PC-9 (cell line): ENCODE data around the gene SLC25A33. TPM values are rescaled to one million over a fixed set of nuclear protein-coding genes. Genes with fewer than 3 reads are reported as not detected.

Source experiments
- BruUV-seq: library from RNA; stranded (reverse); fragments of 400-500 nt; replicated peaks from 2 replicates; lab custom pipeline; 2021; lab: Mats Ljungman, UMichigan
- CTCF ChIA-PET: fragments of 300-600 bp; sonication (Branson Sonifier 250); formaldehyde crosslinking; loops from one replicate; lab custom pipeline; 2022; ENCODE audit warnings: antibody characterized with exemption; lab: Charles Lee
- POLR2A ChIA-PET: fragments of 300-600 bp; sonication (Branson Sonifier 250); formaldehyde crosslinking; loops from one replicate; lab custom pipeline; 2022; ENCODE audit warnings: antibody characterized with exemption; ENCODE audit not compliant: unreplicated experiment; lab: Charles Lee
- DNase-seq, 2 experiments: peaks; one replicate each; pipeline versions ENCODE4 v3.0.0 to v3.0.0-alpha.2; 2015 to 2022; ENCODE audit warnings: mixed read lengths in 1 of 2
- H2AFZ ChIP-seq: fragments of 200-600 bp; sonication (generic); 2 replicates; pipeline ENCODE4 v1.8.1; 2017; ENCODE audit warnings: antibody characterized with exemption
- H3F3A ChIP-seq: fragments of 200-600 bp; sonication (generic); 2 replicates; pipeline ENCODE4 v1.8.1; 2017; ENCODE audit warnings: antibody characterized with exemption, mild to moderate bottlenecking, low read depth; ENCODE audit not compliant: insufficient read depth
- H3K27ac ChIP-seq: fragments of 200-600 bp; sonication (generic); 2 replicates; pipeline ENCODE4 v1.6.1; 2016; ENCODE audit warnings: mixed run types
- H3K27me3 ChIP-seq: fragments of 200-600 bp; sonication (generic); 2 replicates; pipeline ENCODE4 v1.6.1; 2016; ENCODE audit warnings: low read depth, mixed run types; ENCODE audit not compliant: insufficient read depth
- H3K36me3 ChIP-seq: fragments of 200-600 bp; sonication (generic); 2 replicates; pipeline ENCODE4 v1.6.1; 2016; ENCODE audit warnings: low read depth, mixed run types
- H3K4me1 ChIP-seq: fragments of 200-600 bp; sonication (generic); replicated peaks from 2 replicates; pipeline ENCODE4 v1.6.1; 2016; ENCODE audit warnings: mixed run types; ENCODE audit not compliant: insufficient read depth
- H3K4me2 ChIP-seq: fragments of 200-600 bp; sonication (generic); 2 replicates; pipeline ENCODE4 v1.6.1; 2017; ENCODE audit warnings: mixed run types
- H3K4me3 ChIP-seq: fragments of 200-600 bp; sonication (generic); 2 replicates; pipeline ENCODE4 v1.6.1; 2016; ENCODE audit warnings: mixed run types
- H3K79me2 ChIP-seq: fragments of 200-600 bp; sonication (generic); 2 replicates; pipeline ENCODE4 v1.6.1; 2017; ENCODE audit warnings: low read depth, mixed run types
- H3K9me2 ChIP-seq: fragments of 200-600 bp; sonication (generic); 2 replicates; pipeline ENCODE4 v1.8.1; 2017; ENCODE audit warnings: mild to moderate bottlenecking; ENCODE audit not compliant: insufficient read depth
- H3K9me3 ChIP-seq: fragments of 200-600 bp; sonication (generic); 2 replicates; pipeline ENCODE4 v1.8.1; 2016; ENCODE audit warnings: low read depth; ENCODE audit not compliant: insufficient read depth
- H4K20me1 ChIP-seq: fragments of 200-600 bp; sonication (generic); 2 replicates; pipeline ENCODE4 v1.8.1; 2017; ENCODE audit not compliant: insufficient read depth
- EZH2 ChIP-seq: fragments of 200-600 bp; sonication (generic); IDR thresholded peaks from 2 replicates; pipeline ENCODE4 v1.8.0; 2017; ENCODE audit warnings: antibody characterized with exemption, low read depth
- intact Hi-C: fragments of 100-400 bp; cut with micrococcal nuclease; formaldehyde crosslinking; loops from one replicate; pipeline ENCODE4 v1.10.0; 2022; ENCODE audit not compliant: unreplicated experiment
- total RNA-seq: library from RNA; stranded (reverse); gene quantifications from 2 replicates; pipeline ENCODE4 v1.2.3, GENCODE V29; 2021
- TF ChIP-seq, protein P1 (sequence below): fragments of 200-600 bp; sonication (generic); conservative IDR thresholded peaks from 2 replicates; pipeline ENCODE4 v1.6.1; 2017; ENCODE audit warnings: mixed run types, antibody characterized with exemption, mild to moderate bottlenecking, moderate library complexity

The SLC25A33 gene
- total RNA-seq, 1 experiment from 2014 or later, result 3.0 TPM

DNA sequence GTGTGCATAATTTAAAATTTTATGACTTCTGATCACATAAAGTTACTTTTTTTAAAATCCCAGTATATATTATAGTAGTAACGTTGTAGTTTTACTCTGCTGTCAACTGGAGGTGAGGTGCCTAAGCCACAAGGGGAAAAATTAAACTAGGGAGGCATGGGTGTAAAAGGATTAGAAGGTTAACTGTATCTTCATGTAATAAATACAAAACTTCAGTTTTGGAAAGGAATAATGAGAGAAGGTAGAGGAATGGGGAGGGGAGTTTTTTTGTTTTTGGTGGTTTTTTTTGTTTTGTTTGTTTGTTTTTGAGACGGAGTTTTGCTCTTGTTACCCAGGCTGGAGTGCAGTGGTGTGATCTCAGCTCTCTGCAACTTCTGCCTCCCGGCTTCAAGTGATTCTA lies 5.7 kb downstream of the SLC25A33 start:
- ChIA-PET CTCF (no interaction called here), POLR2A (no interaction called here)
- TF ChIP-seq, protein P1, sequence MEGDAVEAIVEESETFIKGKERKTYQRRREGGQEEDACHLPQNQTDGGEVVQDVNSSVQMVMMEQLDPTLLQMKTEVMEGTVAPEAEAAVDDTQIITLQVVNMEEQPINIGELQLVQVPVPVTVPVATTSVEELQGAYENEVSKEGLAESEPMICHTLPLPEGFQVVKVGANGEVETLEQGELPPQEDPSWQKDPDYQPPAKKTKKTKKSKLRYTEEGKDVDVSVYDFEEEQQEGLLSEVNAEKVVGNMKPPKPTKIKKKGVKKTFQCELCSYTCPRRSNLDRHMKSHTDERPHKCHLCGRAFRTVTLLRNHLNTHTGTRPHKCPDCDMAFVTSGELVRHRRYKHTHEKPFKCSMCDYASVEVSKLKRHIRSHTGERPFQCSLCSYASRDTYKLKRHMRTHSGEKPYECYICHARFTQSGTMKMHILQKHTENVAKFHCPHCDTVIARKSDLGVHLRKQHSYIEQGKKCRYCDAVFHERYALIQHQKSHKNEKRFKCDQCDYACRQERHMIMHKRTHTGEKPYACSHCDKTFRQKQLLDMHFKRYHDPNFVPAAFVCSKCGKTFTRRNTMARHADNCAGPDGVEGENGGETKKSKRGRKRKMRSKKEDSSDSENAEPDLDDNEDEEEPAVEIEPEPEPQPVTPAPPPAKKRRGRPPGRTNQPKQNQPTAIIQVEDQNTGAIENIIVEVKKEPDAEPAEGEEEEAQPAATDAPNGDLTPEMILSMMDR, result no peak
- TF ChIP-seq EZH2, result no peak

DNA sequence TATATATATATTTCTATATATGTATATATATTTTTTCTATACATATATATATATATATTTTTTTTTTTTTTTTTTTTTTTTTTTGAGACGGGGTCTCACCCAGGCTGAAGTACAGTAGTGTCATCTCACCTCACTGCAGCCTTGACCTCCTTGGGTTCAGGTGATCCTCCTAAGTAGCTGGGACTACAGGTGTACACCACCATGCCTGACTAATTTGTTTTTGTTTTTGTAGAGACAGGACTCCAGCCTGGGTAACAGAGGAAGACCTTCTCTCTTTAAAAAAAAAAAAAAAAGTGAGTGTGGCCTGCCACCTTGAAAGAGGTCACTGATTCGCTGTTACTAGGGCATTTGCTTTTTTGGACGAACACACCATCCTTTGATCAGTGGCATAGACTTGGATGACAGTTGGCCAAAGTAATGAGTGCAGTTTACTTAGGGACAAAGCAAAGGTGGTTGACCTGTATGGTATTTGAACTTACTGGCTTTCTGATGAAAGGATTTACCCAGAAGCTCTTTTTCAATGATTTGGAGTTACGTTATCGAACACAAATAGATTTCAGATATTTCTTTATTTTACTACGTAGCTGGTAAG lies 10.8 kb downstream of the SLC25A33 start:
- no TSS peak for BruUV-seq
- DNase-seq, result no peak
- intact Hi-C loops, result no loop called here
- peaks cover 8% of the 10 kb centered on the region for H3K4me1 ChIP-seq
- no peak overlapping the region for H2AFZ ChIP-seq
- no peak overlapping the region for H3K4me3 ChIP-seq
- H4K20me1 ChIP-seq, result no peaks in the 10 kb centered on the region
- no peaks in the 10 kb centered on the region for H3K9me2 ChIP-seq
- no peaks in the 10 kb centered on the region for H3K27me3 ChIP-seq
- H3K27ac ChIP-seq, result no peak overlapping the region
- ChIA-PET CTCF (no interaction called here), POLR2A (no interaction called here)
- H3K79me2 ChIP-seq, result peaks cover 31% of the 10 kb centered on the region
- TF ChIP-seq, protein P1, result no peak
- no peak for TF ChIP-seq EZH2
- no peaks in the 10 kb centered on the region for H3K36me3 ChIP-seq
- no peak overlapping the region for H3K4me2 ChIP-seq
- peaks cover 7% of the 10 kb centered on the region; the same call in 1 of the 2 replicates for H3F3A ChIP-seq
- H3K9me3 ChIP-seq, result no peaks in the 10 kb centered on the region

More for the DNA sequence above, 5.7 kb downstream of the SLC25A33 start:
- DNase-seq, result no peak
- no peaks in the 10 kb centered on the region for H3K36me3 ChIP-seq
- no peak overlapping the region for H3K27ac ChIP-seq
- no peak overlapping the region for H3K4me2 ChIP-seq
- H3K27me3 ChIP-seq, result no peaks in the 10 kb centered on the region
- H3K4me1 ChIP-seq, result no peaks in the 10 kb centered on the region; the same call in 1 of the 2 replicates
- intact Hi-C loops, result no loop called here
- H3K9me3 ChIP-seq, result no peaks in the 10 kb centered on the region
- 0 out of 2 replicates have a peak, but pooled peaks cover 4% of the 10 kb centered on the region for H4K20me1 ChIP-seq
- H3K9me2 ChIP-seq, result no peaks in the 10 kb centered on the region
- no TSS peak for BruUV-seq
- no peak overlapping the region for H3K4me3 ChIP-seq
- no peak overlapping the region for H2AFZ ChIP-seq
- peaks cover 64% of the 10 kb centered on the region for H3K79me2 ChIP-seq
- H3F3A ChIP-seq, result no peaks in the 10 kb centered on the region

DNA sequence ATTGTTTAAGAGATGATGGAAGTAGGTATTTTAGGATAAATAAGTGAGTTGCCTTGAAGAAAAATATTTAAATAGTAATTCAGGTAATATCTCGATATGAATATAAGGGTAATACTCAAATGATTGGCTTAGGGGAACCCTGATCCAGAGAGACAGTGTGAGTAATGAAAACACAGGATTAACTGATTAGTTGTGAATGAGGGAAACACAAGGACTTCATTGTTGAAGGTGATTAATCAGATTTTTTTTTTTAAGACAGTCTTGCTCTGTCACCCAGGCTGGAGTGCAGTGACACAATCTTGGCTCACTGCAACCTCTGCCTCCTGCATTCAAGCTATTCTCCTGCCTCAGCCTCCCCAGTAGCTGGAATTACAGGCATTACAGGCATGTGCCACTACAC lies 12.7 kb downstream of the SLC25A33 start:
- BruUV-seq, result no TSS peak
- peaks cover 19% of the 10 kb centered on the region for H3K79me2 ChIP-seq

More for the DNA sequence above, 12.7 kb downstream of the SLC25A33 start:
- Histone ChIP-seq H3K4me3 (no peak overlapping the region), H3F3A (peaks cover 13% of the 10 kb centered on the region), H3K9me3 (no peaks in the 10 kb centered on the region), H3K9me2 (no peaks in the 10 kb centered on the region), H2AFZ (no peak overlapping the region), H3K36me3 (no peaks in the 10 kb centered on the region), H4K20me1 (no peaks in the 10 kb centered on the region), H3K4me2 (no peak overlapping the region), H3K4me1 (peaks cover 17% of the 10 kb centered on the region), H3K27me3 (no peaks in the 10 kb centered on the region), H3K27ac (no peak overlapping the region)
- DNase-seq, result no peak
- ChIA-PET CTCF (no interaction called here), POLR2A (no interaction called here)
- intact Hi-C loops, result no loop called here
- no peak for TF ChIP-seq EZH2
- TF ChIP-seq, protein P1, result no peak
